Ectodermal cell (in vitro differentiated cells): ENCODE results near the gene NOXA1.
"Not testable (repeated sequence)": the region's sequence is repeated elsewhere in the genome, so short reads cannot be mapped to it uniquely, and the experiment has no call there.

ENCODE experiments used
- H3K27ac ChIP-seq: 2 replicates; pipeline ENCODE4 v1.7.0; 2013; ENCODE audit warnings: mild to moderate bottlenecking, low read depth, low read length; ENCODE audit not compliant: insufficient read depth, poor library complexity, severe bottlenecking
- H3K27me3 ChIP-seq: 2 replicates; pipeline ENCODE4 v1.7.0; 2013; ENCODE audit warnings: mild to moderate bottlenecking, low read length; ENCODE audit not compliant: insufficient read depth, control insufficient read depth, poor library complexity, severe bottlenecking
- H3K36me3 ChIP-seq: one replicate; pipeline ENCODE4 v1.7.0; 2013; ENCODE audit warnings: low read length; ENCODE audit not compliant: control insufficient read depth, insufficient read depth
- H3K4me1 ChIP-seq: one replicate; pipeline ENCODE4 v1.7.0; 2013; ENCODE audit warnings: low read length; ENCODE audit not compliant: control insufficient read depth, insufficient read depth
- H3K4me3 ChIP-seq: 2 replicates; pipeline ENCODE4 v1.7.0; 2013; ENCODE audit warnings: low read depth, low read length, control low read depth; ENCODE audit not compliant: insufficient read depth
- H3K9me3 ChIP-seq: 2 replicates; pipeline ENCODE4 v1.7.0; 2013; ENCODE audit warnings: mild to moderate bottlenecking, low read length, moderate library complexity; ENCODE audit not compliant: control insufficient read depth
- WGBS, 2 experiments: methylation state at CpG; one replicate each; pipeline ENCODE4 v1.1.7; 2013; ENCODE audit warnings: missing lambda C conversion rate in 2 of 2; 5-methylcytosine and 5-hydroxymethylcytosine counted together

NOXA1 gene

GRCh38 chr9:137381501-137382443, 41.4 kb upstream of the NOXA1 start:
- WGBS, 2 experiments, result 90 to 91% methylated on average over 53 of the region's 53 CpGs

DNA sequence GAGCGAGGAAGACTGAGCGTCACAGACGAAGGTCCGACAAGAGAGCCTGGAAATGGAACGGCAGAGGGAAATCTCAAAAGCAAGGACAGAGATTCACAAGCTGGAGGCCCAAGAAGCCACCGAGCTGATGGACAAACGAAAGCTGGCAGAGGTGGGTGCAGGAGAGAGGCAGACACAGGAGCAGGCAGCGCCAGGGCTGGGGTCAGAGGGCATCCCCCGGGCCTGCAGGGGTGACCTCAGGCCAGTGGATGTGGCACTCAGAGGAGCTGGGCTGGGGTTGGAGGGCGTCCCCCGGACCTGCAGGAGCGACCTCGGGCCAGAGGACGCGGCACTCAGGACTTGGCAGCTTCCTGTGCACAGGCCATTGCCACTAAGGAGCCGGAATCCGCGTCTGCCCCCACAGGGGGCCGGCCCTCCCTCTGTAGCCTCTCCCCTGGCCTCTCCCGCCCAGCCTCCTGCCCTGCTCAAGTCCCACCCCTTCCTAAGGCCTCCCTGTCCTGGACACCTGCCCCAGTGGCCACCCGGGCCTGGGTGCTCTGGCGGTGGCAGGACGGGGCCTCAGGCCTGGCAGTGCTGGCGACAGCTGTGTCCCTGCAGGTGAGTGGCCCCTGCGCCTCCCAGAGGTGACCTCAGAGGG, 40.6 kb upstream of the NOXA1 start:
- Histone ChIP-seq H3K9me3 (no peaks in the 10 kb centered on the region), H3K4me1 (no peaks in the 10 kb centered on the region), H3K27ac (no peak overlapping the region), H3K4me3 (no peak overlapping the region), H3K27me3 (no peaks in the 10 kb centered on the region), H3K36me3 (no peaks in the 10 kb centered on the region)
- 88% methylated on average over 25 of the region's 25 CpGs for WGBS, 2 experiments

More at GRCh38 chr9:137381501-137382443, 41.4 kb upstream of the NOXA1 start:
- H3K27ac ChIP-seq, result no peak overlapping the region
- H3K4me3 ChIP-seq, result no peak overlapping the region
- H3K4me1 ChIP-seq, result no peaks in the 10 kb centered on the region
- no peaks in the 10 kb centered on the region for H3K9me3 ChIP-seq
- no peaks in the 10 kb centered on the region for H3K27me3 ChIP-seq
- H3K36me3 ChIP-seq, result no peaks in the 10 kb centered on the region

DNA sequence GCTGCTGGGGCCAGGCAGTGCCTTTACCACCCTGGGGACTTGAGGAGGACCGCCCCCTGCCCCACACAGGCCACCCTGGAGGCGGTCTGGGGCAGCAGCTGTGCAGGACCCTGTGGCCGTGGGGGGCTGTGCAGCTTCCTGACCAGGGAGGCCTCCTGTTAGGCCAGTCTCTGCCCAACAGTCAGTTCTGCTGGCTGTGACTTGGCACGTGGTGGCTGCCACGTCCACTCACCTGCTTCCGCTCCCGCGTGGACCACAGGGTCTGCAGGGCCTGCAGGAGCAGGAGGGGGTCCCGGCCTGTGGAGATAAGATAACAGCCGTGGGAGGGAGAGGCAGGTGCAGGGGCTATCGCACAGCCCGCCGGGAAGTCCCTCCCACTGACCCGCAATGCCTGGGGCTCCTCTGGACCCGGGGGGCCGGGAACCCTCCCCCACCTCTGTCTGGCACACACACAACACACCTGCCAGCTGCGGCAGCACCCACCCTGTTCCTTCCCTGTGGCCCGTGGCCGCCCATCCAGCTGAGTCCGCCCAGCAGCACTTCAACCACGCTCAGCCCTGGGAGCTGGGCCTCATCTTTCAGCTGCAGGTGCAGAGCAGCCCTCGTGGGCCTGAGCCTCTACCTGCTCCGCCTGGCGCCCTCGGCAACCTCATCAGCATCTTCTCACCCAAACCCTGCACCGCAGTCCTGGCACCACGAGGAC, 40.0 kb upstream of the NOXA1 start:
- Histone ChIP-seq H3K9me3 (no peaks in the 10 kb centered on the region), H3K4me3 (no peak overlapping the region), H3K36me3 (no peaks in the 10 kb centered on the region), H3K27me3 (no peaks in the 10 kb centered on the region), H3K27ac (no peak overlapping the region), H3K4me1 (no peaks in the 10 kb centered on the region)
- WGBS, 2 experiments, result 86 to 87% methylated on average over 27 of the region's 27 CpGs

DNA sequence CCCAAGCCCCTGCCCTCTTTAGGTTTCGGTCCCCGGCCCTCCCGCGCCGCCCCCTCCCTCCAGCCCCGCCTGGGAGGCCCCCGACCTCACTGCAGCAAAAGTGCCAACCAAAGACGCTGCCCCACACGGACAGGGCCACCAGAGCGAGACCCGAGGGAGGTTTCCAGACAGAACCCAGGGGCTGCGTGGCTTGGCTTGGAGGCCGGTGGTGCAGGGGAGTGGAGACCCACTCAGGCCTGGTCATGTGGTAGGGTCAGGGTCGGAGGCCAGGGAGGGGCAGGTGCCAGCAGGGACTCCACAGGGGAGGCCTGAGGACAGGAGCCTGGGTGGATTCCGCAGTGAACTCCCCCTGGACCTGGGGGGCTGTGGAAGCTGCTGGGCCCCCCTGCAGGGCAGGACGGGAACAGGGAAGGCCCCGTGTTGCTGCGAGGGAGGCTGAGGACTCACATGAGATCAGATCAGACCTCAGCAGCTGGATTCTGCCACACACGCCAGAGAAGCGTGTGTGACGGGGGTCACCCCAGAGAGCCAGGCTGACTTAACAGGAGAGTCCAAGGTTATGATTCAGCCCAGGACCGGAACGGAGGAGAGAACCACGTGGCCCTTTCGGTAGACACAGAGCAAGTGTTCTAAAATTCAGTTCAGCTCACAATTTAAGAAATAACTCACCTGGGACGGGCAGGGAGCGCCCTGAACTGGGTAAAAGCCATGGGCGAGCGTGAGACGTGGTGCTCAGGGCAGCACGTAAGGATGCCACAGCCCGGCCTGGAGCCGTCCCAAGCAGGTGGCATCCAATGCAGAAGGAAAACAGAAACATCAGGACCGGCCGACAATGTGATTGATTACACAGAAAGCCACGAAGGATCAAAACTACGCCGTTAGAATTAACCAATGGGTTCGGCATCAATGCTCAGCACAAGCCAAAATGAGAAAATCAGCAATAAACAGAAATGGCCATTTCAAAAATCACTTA, 39.1 kb upstream of the NOXA1 start:
- Histone ChIP-seq H3K4me3 (no peak overlapping the region), H3K27me3 (no peaks in the 10 kb centered on the region), H3K9me3 (no peaks in the 10 kb centered on the region), H3K4me1 (no peaks in the 10 kb centered on the region), H3K27ac (no peak overlapping the region), H3K36me3 (no peaks in the 10 kb centered on the region)
- WGBS, 2 experiments, result 91 to 92% methylated on average over 39 of the region's 39 CpGs

DNA sequence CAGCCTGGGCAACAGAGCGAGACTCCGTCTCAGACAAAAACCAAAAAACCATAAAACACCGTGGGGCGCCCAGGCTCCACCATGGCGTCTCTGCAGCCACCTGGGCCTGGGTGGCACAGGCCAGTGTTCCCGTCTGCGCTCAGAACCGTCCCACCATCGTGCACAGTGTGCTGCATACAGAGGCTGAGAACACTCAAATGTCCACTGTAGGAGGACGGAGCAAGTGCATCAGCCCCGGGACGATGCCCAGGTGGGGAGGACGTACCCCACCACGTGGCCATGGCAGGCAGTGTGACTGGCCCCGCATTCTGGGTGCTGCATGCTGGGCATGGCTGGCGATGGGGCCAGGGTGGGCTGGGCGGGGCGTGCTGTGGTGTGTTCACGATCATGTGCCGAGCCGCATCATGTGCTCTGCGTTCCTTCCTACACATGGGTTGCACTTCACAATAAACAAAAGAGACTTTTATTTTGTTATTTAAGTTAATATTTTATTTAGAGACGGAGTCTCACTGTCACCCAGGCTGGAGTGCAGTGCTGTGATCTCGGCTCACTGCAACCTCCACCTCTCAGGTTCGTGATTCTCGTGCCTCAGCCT, 38.0 kb upstream of the NOXA1 start:
- Histone ChIP-seq H3K27me3 (no peaks in the 10 kb centered on the region), H3K27ac (no peak overlapping the region), H3K9me3 (no peaks in the 10 kb centered on the region), H3K36me3 (no peaks in the 10 kb centered on the region), H3K4me1 (no peaks in the 10 kb centered on the region), H3K4me3 (no peak overlapping the region)
- WGBS, 2 experiments, result 94% methylated on average over 25 to 26 of the region's 26 CpGs

DNA sequence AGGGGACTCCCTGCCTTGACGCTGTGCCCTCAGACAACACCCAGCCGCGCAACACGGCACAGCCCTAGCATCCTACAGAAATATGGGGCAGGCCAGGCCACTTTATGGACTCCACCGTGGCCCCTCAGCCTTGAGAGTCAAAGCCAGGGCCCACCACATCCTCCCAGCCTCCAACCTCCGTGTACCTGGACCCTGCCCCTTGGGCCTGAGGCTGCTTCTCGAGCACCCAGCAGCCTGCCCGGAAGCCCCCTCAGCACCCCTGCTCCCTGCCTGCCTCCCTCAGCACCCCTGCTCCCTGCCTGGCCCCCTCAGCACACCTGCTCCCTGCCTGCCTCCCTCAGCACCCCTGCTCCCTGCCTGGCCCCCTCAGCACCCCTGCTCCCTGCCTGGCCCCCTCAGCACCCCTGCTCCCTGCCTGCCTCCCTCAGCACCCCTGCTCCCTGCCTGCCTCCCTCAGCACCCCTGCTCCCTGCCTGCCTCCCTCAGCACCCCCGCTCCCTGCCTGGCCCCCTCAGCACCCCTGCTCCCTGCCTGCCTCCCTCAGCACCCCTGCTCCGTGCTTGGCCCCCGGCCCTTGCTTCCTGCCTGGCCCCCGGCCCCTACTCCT, 36.6 kb upstream of the NOXA1 start:
- not testable (repeated sequence) for H3K4me3 ChIP-seq
- 84 to 85% methylated on average over 12 of the region's 12 CpGs for WGBS, 2 experiments

DNA sequence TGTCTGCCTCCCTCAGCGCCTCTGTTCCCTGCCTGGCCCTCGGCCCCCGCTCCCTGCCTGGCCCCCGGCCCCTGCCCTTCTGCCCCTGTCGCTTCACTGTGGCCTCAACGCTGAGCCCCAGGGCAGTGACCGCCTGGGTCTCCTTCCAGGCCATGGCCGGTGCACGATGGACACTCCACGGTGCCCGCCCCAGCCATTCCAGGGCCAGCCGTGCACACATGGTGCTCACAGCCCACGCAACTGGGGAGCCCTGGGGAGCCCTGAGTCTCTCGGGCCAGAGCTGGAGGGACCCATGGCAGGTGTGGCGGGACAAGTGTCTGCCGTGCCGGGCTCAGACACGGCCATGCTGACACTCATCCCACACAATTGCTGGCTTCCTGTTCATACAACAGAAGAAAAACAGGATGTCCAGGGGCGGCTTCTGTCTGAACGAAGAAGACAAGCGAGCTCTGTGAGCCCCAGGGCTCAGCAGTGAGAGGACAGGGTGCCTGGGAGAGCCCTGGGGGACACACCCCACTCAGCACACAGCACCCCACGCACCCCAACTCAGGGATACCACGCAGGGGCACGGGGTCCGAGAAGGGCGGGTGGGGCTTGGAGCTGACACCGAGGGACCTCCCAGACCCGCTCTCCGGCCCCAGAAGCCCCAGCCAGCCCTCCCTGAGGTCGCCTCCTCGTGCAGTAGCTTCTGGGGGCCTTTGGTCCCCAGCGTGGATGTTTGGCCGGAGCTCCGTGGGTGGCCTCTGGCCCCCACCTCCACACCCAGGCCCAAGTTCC, 35.9 kb upstream of the NOXA1 start:
- no peak overlapping the region for H3K27ac ChIP-seq
- WGBS, 2 experiments, result 91 to 93% methylated on average over 34 of the region's 34 CpGs
- H3K4me3 ChIP-seq, result no peak overlapping the region
- no peaks in the 10 kb centered on the region for H3K27me3 ChIP-seq
- H3K9me3 ChIP-seq, result no peaks in the 10 kb centered on the region
- no peaks in the 10 kb centered on the region for H3K4me1 ChIP-seq
- H3K36me3 ChIP-seq, result no peaks in the 10 kb centered on the region

More for the DNA sequence above, 36.6 kb upstream of the NOXA1 start:
- not testable (repeated sequence) for H3K36me3 ChIP-seq, H3K27ac ChIP-seq, H3K27me3 ChIP-seq, H3K4me1 ChIP-seq, H3K9me3 ChIP-seq

DNA sequence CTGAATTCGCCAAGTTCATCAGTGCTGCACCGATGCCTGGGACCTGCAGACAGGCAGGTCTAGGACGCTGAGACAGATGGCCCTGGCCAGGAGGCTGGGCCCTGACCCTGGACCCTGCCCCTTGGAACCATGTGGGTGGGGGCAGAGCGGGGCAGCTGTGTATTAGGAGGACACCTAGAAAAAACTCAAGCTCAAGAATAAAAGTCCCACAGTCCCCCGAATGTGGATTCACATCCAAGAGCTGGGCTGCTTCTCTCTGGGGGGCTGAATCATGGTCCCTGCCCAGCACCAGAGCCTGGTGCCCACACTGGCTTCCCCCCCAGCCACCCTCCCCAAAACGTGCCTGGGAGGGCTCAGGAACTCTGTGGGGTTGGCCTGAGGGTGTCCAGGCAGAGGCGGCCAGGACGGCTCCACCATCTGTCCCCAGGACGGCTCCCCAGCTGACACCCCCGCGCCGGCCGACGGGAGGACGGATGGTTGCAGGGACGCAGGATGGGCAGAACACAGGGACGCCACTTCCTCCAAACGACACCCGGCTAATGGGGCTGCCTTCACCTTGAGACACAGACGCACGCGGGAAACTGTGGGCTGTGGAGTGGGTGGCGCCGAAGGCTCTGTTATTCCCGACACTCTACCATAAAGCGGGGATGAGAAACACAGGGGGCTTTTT, 35.2 kb upstream of the NOXA1 start:
- no peaks in the 10 kb centered on the region for H3K27me3 ChIP-seq
- H3K27ac ChIP-seq, result no peak overlapping the region
- H3K4me3 ChIP-seq, result no peak overlapping the region
- H3K36me3 ChIP-seq, result no peaks in the 10 kb centered on the region
- H3K9me3 ChIP-seq, result no peaks in the 10 kb centered on the region
- 91% methylated on average over 26 of the region's 26 CpGs for WGBS, 2 experiments
- H3K4me1 ChIP-seq, result no peaks in the 10 kb centered on the region
